ENCODE results near the gene TEX19. TPM values are rescaled to one million over a fixed set of nuclear protein-coding genes. Genes with fewer than 3 reads are reported as not detected.

Gene TEX19
- total RNA-seq, 1 experiment from 2014 or later, result 0.21 TPM

DNA sequence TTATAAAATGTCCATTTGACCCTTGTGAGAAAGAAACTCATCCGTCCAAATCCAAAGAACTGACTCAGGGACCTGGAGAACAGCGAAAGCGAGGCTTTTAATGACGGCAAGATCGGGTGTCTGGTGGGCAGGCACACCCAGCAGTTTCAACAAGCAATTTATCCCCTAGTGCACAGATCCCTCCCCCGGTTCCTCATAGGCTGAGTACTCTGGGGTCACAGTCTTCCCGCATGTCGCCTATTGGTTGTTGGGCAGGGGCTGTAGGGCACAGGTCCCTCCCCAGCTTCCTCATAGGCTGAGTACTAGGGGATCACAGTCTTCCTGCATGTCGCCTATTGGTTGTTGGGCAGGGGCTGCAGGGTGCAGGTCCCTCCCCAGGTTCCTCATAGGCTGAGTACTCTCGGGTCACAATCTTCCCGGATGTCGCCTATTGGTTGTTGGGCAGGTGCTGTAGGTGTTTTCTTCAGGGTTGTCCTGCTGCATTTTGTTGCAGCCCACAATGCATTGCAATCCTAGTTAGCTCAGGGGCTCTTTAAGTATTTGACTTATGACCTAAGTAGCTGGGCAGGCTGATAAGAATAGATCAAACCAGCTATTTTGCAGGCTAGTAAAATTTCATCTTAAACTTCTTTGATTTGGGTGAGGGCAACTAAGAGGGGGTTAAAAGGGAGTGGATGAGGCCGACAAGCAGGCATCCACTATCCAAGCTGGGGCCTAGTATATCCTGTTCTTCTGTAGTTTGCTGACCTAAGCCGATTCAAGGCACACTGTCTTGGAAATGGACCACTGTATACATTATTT lies 8.9 kb downstream of the TEX19 start:
- ATAC-seq, result no peak
- in situ Hi-C loops (cut with HindIII; ENCODE audit: low pct_unique_long_range_greater_than_20kb, low sequenced_read_pairs) (no loop called here), intact Hi-C loops (cut with micrococcal nuclease; ENCODE audit: unreplicated experiment) (no loop called here)
- Histone ChIP-seq H3K4me1 (ENCODE audit: control insufficient read depth, insufficient read depth, low read length) (no peaks in the 10 kb centered on the region), H3K27me3 (ENCODE audit: control insufficient read depth, insufficient read depth, low read length) (no peaks in the 10 kb centered on the region), H3K4me3 (ENCODE audit: low read depth in 2 of 2, low read length in 2 of 2) (no peak overlapping the region), H3K36me3 (ENCODE audit: control insufficient read depth, insufficient read depth, low read length) (no peaks in the 10 kb centered on the region), H3K9me3 (ENCODE audit: control insufficient read depth, insufficient read depth, low read depth, low read length) (no peaks in the 10 kb centered on the region), H3K27ac (ENCODE audit: low read length) (no peak overlapping the region)
- ChIA-PET POLR2A (no interaction called here), CTCF (interaction anchor here (0.6 kb wide), 1 partner anchor 61 kb away, joined by 4 read pairs; no protein-coding TSS in a partner anchor)
- BruUV-seq (replicated peaks), result no TSS peak
- DNase-seq (ENCODE audit: low read depth, low spot score), result no peak
- TF ChIP-seq POLR2AphosphoS5 (IDR thresholded peaks at IDR 0.05; ENCODE audit: low read depth, low read length), result no peak
- TF ChIP-seq TCF7L2 (IDR thresholded peaks at IDR 0.05; ENCODE audit: low read depth, low read length), result no peak
- TF ChIP-seq, protein P1, sequence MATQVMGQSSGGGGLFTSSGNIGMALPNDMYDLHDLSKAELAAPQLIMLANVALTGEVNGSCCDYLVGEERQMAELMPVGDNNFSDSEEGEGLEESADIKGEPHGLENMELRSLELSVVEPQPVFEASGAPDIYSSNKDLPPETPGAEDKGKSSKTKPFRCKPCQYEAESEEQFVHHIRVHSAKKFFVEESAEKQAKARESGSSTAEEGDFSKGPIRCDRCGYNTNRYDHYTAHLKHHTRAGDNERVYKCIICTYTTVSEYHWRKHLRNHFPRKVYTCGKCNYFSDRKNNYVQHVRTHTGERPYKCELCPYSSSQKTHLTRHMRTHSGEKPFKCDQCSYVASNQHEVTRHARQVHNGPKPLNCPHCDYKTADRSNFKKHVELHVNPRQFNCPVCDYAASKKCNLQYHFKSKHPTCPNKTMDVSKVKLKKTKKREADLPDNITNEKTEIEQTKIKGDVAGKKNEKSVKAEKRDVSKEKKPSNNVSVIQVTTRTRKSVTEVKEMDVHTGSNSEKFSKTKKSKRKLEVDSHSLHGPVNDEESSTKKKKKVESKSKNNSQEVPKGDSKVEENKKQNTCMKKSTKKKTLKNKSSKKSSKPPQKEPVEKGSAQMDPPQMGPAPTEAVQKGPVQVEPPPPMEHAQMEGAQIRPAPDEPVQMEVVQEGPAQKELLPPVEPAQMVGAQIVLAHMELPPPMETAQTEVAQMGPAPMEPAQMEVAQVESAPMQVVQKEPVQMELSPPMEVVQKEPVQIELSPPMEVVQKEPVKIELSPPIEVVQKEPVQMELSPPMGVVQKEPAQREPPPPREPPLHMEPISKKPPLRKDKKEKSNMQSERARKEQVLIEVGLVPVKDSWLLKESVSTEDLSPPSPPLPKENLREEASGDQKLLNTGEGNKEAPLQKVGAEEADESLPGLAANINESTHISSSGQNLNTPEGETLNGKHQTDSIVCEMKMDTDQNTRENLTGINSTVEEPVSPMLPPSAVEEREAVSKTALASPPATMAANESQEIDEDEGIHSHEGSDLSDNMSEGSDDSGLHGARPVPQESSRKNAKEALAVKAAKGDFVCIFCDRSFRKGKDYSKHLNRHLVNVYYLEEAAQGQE (IDR thresholded peaks at IDR 0.05; ENCODE audit: insufficient read depth in 1 of 2, low read depth in 2 of 2, low read length in 1 of 2), result no peak

DNA sequence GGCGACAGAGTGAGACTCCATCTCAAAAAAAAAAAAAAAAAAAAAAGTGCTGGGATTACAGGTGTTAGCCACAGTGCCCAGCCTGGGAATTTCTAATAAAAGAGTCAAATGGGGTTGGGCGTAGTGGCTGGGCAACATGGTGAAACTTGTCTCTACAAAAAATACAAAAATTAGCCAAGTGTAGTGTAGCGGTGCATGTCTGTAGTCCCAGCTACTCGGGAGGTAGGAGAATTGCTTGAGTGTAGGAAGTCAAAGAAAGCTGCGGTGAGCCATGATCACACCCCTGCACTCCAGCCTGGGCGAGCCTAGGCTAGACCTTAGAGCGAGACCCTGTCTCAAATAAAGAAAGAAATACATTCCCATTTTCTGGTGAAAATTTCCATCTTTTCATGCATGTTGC lies 10.2 kb downstream of the TEX19 start:
- Histone ChIP-seq H3K27me3 (ENCODE audit: control insufficient read depth, insufficient read depth, low read length) (no peaks in the 10 kb centered on the region), H3K4me3 (ENCODE audit: low read depth in 2 of 2, low read length in 2 of 2) (no peak overlapping the region), H3K36me3 (ENCODE audit: control insufficient read depth, insufficient read depth, low read length) (no peaks in the 10 kb centered on the region), H3K27ac (ENCODE audit: low read length) (no peak overlapping the region), H3K9me3 (ENCODE audit: control insufficient read depth, insufficient read depth, low read depth, low read length) (no peaks in the 10 kb centered on the region), H3K4me1 (ENCODE audit: control insufficient read depth, insufficient read depth, low read length) (no peaks in the 10 kb centered on the region)
- ChIA-PET CTCF (no interaction called here), POLR2A (no interaction called here)
- intact Hi-C loops (cut with micrococcal nuclease; ENCODE audit: unreplicated experiment) (no loop called here), in situ Hi-C loops (cut with HindIII; ENCODE audit: low pct_unique_long_range_greater_than_20kb, low sequenced_read_pairs) (no loop called here)
- no peak for ATAC-seq
- no peak for DNase-seq (ENCODE audit: low read depth, low spot score)
- no TSS peak for BruUV-seq (replicated peaks)
- TF ChIP-seq, protein P2, sequence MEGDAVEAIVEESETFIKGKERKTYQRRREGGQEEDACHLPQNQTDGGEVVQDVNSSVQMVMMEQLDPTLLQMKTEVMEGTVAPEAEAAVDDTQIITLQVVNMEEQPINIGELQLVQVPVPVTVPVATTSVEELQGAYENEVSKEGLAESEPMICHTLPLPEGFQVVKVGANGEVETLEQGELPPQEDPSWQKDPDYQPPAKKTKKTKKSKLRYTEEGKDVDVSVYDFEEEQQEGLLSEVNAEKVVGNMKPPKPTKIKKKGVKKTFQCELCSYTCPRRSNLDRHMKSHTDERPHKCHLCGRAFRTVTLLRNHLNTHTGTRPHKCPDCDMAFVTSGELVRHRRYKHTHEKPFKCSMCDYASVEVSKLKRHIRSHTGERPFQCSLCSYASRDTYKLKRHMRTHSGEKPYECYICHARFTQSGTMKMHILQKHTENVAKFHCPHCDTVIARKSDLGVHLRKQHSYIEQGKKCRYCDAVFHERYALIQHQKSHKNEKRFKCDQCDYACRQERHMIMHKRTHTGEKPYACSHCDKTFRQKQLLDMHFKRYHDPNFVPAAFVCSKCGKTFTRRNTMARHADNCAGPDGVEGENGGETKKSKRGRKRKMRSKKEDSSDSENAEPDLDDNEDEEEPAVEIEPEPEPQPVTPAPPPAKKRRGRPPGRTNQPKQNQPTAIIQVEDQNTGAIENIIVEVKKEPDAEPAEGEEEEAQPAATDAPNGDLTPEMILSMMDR (IDR thresholded peaks at IDR 0.05), result no peak
- TF ChIP-seq, protein P1 (IDR thresholded peaks at IDR 0.05; ENCODE audit: insufficient read depth in 1 of 2, low read depth in 2 of 2, low read length in 1 of 2), result no peak
- TF ChIP-seq SIN3A (IDR thresholded peaks at IDR 0.05; ENCODE audit: borderline replicate concordance, insufficient read depth, low read depth, low read length) (no peak), TCF7L2 (IDR thresholded peaks at IDR 0.05; ENCODE audit: low read depth, low read length) (no peak), POLR2AphosphoS5 (IDR thresholded peaks at IDR 0.05; ENCODE audit: low read depth, low read length) (no peak)
